HepG2 (cell line): ENCODE results near the gene PTGIR. TPM values are rescaled to one million over a fixed set of nuclear protein-coding genes. Genes with fewer than 3 reads are reported as not detected.

Experiments used
- ATAC-seq: fragments of 200-7000 bp; cut with Tn5 transposase; 3 replicates; pipeline ENCODE4 v1.9.1; 2020; ENCODE audit warnings: mild to moderate bottlenecking, moderate library complexity
- BruUV-seq: library from RNA; stranded (reverse); fragments of 400-500 nt; replicated peaks from 2 replicates; lab custom pipeline; 2021; lab: Mats Ljungman, UMichigan
- CTCF ChIA-PET: fragments of 300-600 bp; formaldehyde crosslinking; extraction: SDS; loops from one replicate; lab custom pipeline; 2021; ENCODE audit warnings: low total read pairs, inconsistent platforms, low intra/inter-chr PET ratio; lab: Yijun Ruan, JAX
- POLR2A ChIA-PET: fragments of 350-600 bp; sonication (Branson Sonifier 250); formaldehyde crosslinking; loops from one replicate; lab custom pipeline; 2020; ENCODE audit warnings: antibody characterized with exemption, inconsistent platforms; lab: Yijun Ruan, JAX
- DNase-seq: peaks from one replicate; pipeline ENCODE4 v3.0.0-alpha.2; 2015; ENCODE audit warnings: low spot score
- FAIRE-seq: peaks from 3 replicates; lab custom pipeline; 2011; peaks lifted over from hg19 to GRCh38; lab: Jason Lieb, UNC
- H2AFZ ChIP-seq: one replicate; pipeline ENCODE4 v1.6.1; 2011; ENCODE audit warnings: low read length, inconsistent platforms
- H3K27ac ChIP-seq: fragments of 300-600 bp; 3 replicates; pipeline ENCODE4 v1.8.0; 2011; ENCODE audit warnings: mixed run types, mild to moderate bottlenecking, mixed read lengths, low read length, inconsistent platforms; ENCODE audit not compliant: insufficient read depth; ENCODE audit errors: extremely low read length
- H3K27me3 ChIP-seq, 2 experiments: fragments of 200-600 bp in 1 of 2; 2 replicates in 1 of 2; 3 replicates in 1 of 2; pipeline versions ENCODE4 v1.6.0 to v1.8.0; 2011; ENCODE audit warnings: low read length in 2 of 2, mild to moderate bottlenecking in 2 of 2, moderate library complexity in 2 of 2, inconsistent platforms in 1 of 2; ENCODE audit not compliant: insufficient read depth in 2 of 2, control insufficient read depth in 1 of 2
- H3K36me3 ChIP-seq, 2 experiments: fragments of 200-600 bp in 1 of 2; replicated peaks in 1 of 2; 2 replicates in 1 of 2; 3 replicates in 1 of 2; pipeline versions ENCODE4 v1.5.1 to v1.8.0; 2011; ENCODE audit warnings: low read length in 2 of 2, inconsistent platforms in 1 of 2; ENCODE audit not compliant: insufficient read depth in 2 of 2, control insufficient read depth in 1 of 2
- H3K4me1 ChIP-seq: 2 replicates; pipeline ENCODE4 v1.5.1; 2012; ENCODE audit warnings: low read length, inconsistent platforms; ENCODE audit not compliant: insufficient read depth
- H3K4me2 ChIP-seq: 2 replicates; pipeline ENCODE4 v1.6.0; 2011; ENCODE audit warnings: low read depth, low read length, inconsistent platforms
- H3K4me3 ChIP-seq, 3 experiments: fragments of 200-600 bp in 1 of 3; sonication (generic), shearing (Covaris generic) in 1 of 3; replicated peaks in 1 of 3; 2 replicates each; pipeline ENCODE4 v1.5.1; 2011 to 2016; ENCODE audit warnings: low read length in 3 of 3, inconsistent platforms in 2 of 3, low read depth in 2 of 3, mild to moderate bottlenecking in 2 of 3, control low read depth in 1 of 3, mixed read lengths in 1 of 3; ENCODE audit not compliant: insufficient read depth in 1 of 3
- H3K79me2 ChIP-seq: one replicate; pipeline ENCODE4 v1.6.1; 2011; ENCODE audit warnings: low read length, inconsistent platforms; ENCODE audit not compliant: insufficient read depth
- H3K9ac ChIP-seq: 2 replicates; pipeline ENCODE4 v1.6.0; 2011; ENCODE audit warnings: mild to moderate bottlenecking, low read depth, low read length, inconsistent platforms; ENCODE audit not compliant: insufficient read depth
- H3K9me3 ChIP-seq: 2 replicates; pipeline ENCODE4 v1.5.1; 2012; ENCODE audit warnings: mild to moderate bottlenecking, low read length
- H4K20me1 ChIP-seq: 2 replicates; pipeline ENCODE4 v1.6.0; 2011; ENCODE audit warnings: inconsistent platforms, mild to moderate bottlenecking, low read length, moderate library complexity; ENCODE audit not compliant: insufficient read depth
- CREM ChIP-seq, 2 experiments: sonication (generic) in 1 of 2; formaldehyde crosslinking in 1 of 2; IDR thresholded peaks; 2 replicates each; pipeline versions ENCODE4 v1.4.0 to v1.6.1; 2016 to 2020; ENCODE audit warnings: antibody characterized with exemption in 1 of 2, mild to moderate bottlenecking in 1 of 2, missing genetic modification reagents in 1 of 2
- JUNB ChIP-seq: sonication (generic); formaldehyde crosslinking; IDR thresholded peaks from 2 replicates; pipeline ENCODE4 v1.8.0; 2022; ENCODE audit warnings: missing genetic modification reagents, mild to moderate bottlenecking, borderline replicate concordance
- NKX3-1 ChIP-seq: sonication (generic); formaldehyde crosslinking; IDR thresholded peaks from 2 replicates; pipeline ENCODE4 v1.5.0; 2020; ENCODE audit warnings: missing genetic modification reagents
- SIN3A ChIP-seq: IDR thresholded peaks from 2 replicates; pipeline ENCODE4 v1.6.1; 2011; ENCODE audit warnings: low read depth, mild to moderate bottlenecking, control low read depth, low read length, borderline replicate concordance
- ZNF256 ChIP-seq: sonication (generic); formaldehyde crosslinking; conservative IDR thresholded peaks from 2 replicates; pipeline ENCODE4 v1.4.0; 2020; ENCODE audit warnings: missing genetic modification reagents
- ZNF496 ChIP-seq: sonication (generic); formaldehyde crosslinking; IDR thresholded peaks from 2 replicates; pipeline ENCODE4 v1.8.1; 2023; ENCODE audit warnings: mild to moderate bottlenecking, moderate library complexity, missing genetic modification reagents; ENCODE audit not compliant: insufficient replicate concordance
- ZNF652 ChIP-seq: IDR thresholded peaks from 2 replicates; pipeline ENCODE4 v1.6.1; 2016; ENCODE audit warnings: low read depth, borderline replicate concordance
- ZSCAN31 ChIP-seq: sonication (generic); formaldehyde crosslinking; IDR thresholded peaks from 2 replicates; pipeline ENCODE4 v1.5.0; 2020; ENCODE audit warnings: low read depth, mild to moderate bottlenecking, missing genetic modification reagents
- WGBS: methylation state at CpG from one replicate; pipeline ENCODE4 v1.1.6; 2017; ENCODE audit warnings: low lambda C conversion rate; 5-methylcytosine and 5-hydroxymethylcytosine counted together
- in situ Hi-C: cut with HindIII; loops from 2 replicates; pipeline ENCODE4 v1.10.0; 2017; ENCODE audit warnings: low pct_unique_long_range_greater_than_20kb; ENCODE audit not compliant: extremely low pct_ligation_motif_present
- intact Hi-C: fragments of 100-400 bp; cut with micrococcal nuclease; formaldehyde crosslinking; loops from one replicate; pipeline ENCODE4 v1.10.0; 2022; ENCODE audit not compliant: unreplicated experiment
- polyA plus RNA-seq, 8 experiments: library from polyadenylated mRNA; depleted of rRNA in 3 of 8; stranded (reverse) in 7 of 8; unstranded in 1 of 8; fragments of >200 nt; fragmentation: Illumina TruSeq in 4 of 8; extraction: Trizol in 4 of 8; gene quantifications; 2 replicates each; pipeline versions ENCODE4 v1.2.1 to v1.2.3, GENCODE V29; 2011 to 2016; ENCODE audit warnings: low read depth in 4 of 8, missing spikeins in 1 of 8, mixed read lengths in 1 of 8; ENCODE audit not compliant: insufficient read depth in 1 of 8
- total RNA-seq, 5 experiments: library from RNA; depleted of rRNA; stranded (reverse); fragments of >200 nt; fragmentation: Illumina TruSeq; extraction: Trizol; gene quantifications; 2 replicates each; pipeline ENCODE4 v1.2.3, GENCODE V29; 2016; ENCODE audit warnings: low read depth in 1 of 5

PTGIR gene
- total and polyA plus RNA-seq, 2 of the 13 experiments (the other 11 are each of a cell fraction or from before 2014, with no cell fraction given): not detected

- H4K20me1 ChIP-seq: no peaks in the 10 kb centered on the region
- intact Hi-C loops (no loop called here), in situ Hi-C loops (no loop called here)
- no peaks in the 10 kb centered on the region for H3K36me3 ChIP-seq
- no peak for ATAC-seq
- DNase-seq: no peak
- H2AFZ ChIP-seq: no peak overlapping the region
- no TSS peak for BruUV-seq
- H3K4me2 ChIP-seq: no peak overlapping the region
- H3K27me3 ChIP-seq: peaks cover 11 to 48% of the 10 kb centered on the region in 2 experiments
- ChIA-PET CTCF (no interaction called here), POLR2A (no interaction called here)
- TF ChIP-seq CREM (IDR thresholded peaks at IDR 0.05) (no peak), CREM (CRISPR knock-in tag; IDR thresholded peaks at IDR 0.05) (no peak), ZNF652 (CRISPR knock-in tag) (peak; percentile 51; the same call in 1 of the 2 replicates), SIN3A (no peak), JUNB (CRISPR knock-in tag) (no peak), ZNF496 (CRISPR knock-in tag) (no peak), NKX3-1 (CRISPR knock-in tag) (no peak), ZNF256 (CRISPR knock-in tag) (no peak), ZSCAN31 (CRISPR knock-in tag) (no peak)
- no peak overlapping the region for H3K27ac ChIP-seq
- no peak for FAIRE-seq
- H3K9me3 ChIP-seq: no peaks in the 10 kb centered on the region
- H3K4me1 ChIP-seq: peaks cover 18% of the 10 kb centered on the region
- H3K4me3 ChIP-seq: peak overlapping the region in 1 of 3 experiments; percentile 16; a peak in 1 of 6 replicates
- no peak overlapping the region for H3K9ac ChIP-seq
- WGBS: 15% methylated on average over 23 of the region's 23 CpGs
- H3K79me2 ChIP-seq: no peaks in the 10 kb centered on the region
Measured at GRCh38 chr19:46634656-46635218, 9.8 kb upstream of the PTGIR start.
